WTC11 (cell line): Measurements from ENCODE around the gene PHAF1.

ENCODE experiments used
- CBFB ChIP-seq: sonication (generic); formaldehyde crosslinking; IDR thresholded peaks from 2 replicates; pipeline ENCODE4 v1.8.1; 2022; ENCODE audit warnings: mild to moderate bottlenecking, low read depth, missing genetic modification reagents
- CTCF ChIP-seq: fragments of 200-600 bp; IDR thresholded peaks from 2 replicates; pipeline ENCODE4 v1.8.0; 2022; ENCODE audit warnings: antibody characterized with exemption
- RELA ChIP-seq: sonication (generic); formaldehyde crosslinking; IDR thresholded peaks from 2 replicates; pipeline ENCODE4 v1.8.1; 2022; ENCODE audit warnings: missing genetic modification reagents, mild to moderate bottlenecking, borderline replicate concordance
- RORB ChIP-seq: fragments of 250-450 bp; sonication (Bioruptor Pico); IDR thresholded peaks from 2 replicates; pipeline ENCODE4 v1.9.0; 2021; ENCODE audit warnings: mild to moderate bottlenecking
- SP1 ChIP-seq: sonication (generic); formaldehyde crosslinking; conservative IDR thresholded peaks from 2 replicates; pipeline ENCODE4 v1.8.1; 2022; ENCODE audit warnings: missing genetic modification reagents
- TEAD4 ChIP-seq: sonication (generic); formaldehyde crosslinking; IDR thresholded peaks from 2 replicates; pipeline ENCODE4 v1.8.0; 2022; ENCODE audit warnings: mild to moderate bottlenecking, missing genetic modification reagents
- ZNF232 ChIP-seq: sonication (generic); formaldehyde crosslinking; IDR thresholded peaks from 2 replicates; pipeline ENCODE4 v1.8.0; 2022; ENCODE audit warnings: mild to moderate bottlenecking, missing genetic modification reagents
- ZNF423 ChIP-seq: fragments of 250-450 bp; sonication (Bioruptor Pico); IDR thresholded peaks from 2 replicates; pipeline ENCODE4 v2.1.2; 2022; ENCODE audit warnings: mild to moderate bottlenecking, moderate library complexity

GRCh38 chr16:67184995-67185650 is 75.4 kb downstream of the PHAF1 start:
- TF ChIP-seq RELA (CRISPR knock-in tag) (no peak), SP1 (CRISPR knock-in tag) (peak; percentile 72), TEAD4 (peak; percentile 72; the same call in 1 of the 2 replicates), CTCF (peak; percentile 47; the same call in 1 of the 2 replicates), ZNF232 (peak; percentile 93), CBFB (CRISPR knock-in tag) (no peak), RORB (CRISPR knock-in tag) (no peak), ZNF423 (CRISPR knock-in tag) (no peak)
